OCI-LY1 (cell line): ENCODE results near the gene NR2C2.

Experiments used
- H2AFZ ChIP-seq: fragments of 200-600 bp; sonication (generic), shearing (Covaris generic); 2 replicates; pipeline ENCODE4 v1.6.0; 2014; ENCODE audit warnings: antibody characterized with exemption, mild to moderate bottlenecking, low read length
- H3F3A ChIP-seq: fragments of 200-600 bp; sonication (generic), shearing (Covaris generic); 2 replicates; pipeline ENCODE4 v1.6.0; 2014; ENCODE audit warnings: mild to moderate bottlenecking, antibody characterized with exemption, low read length, moderate library complexity; ENCODE audit not compliant: insufficient read depth
- H3K27ac ChIP-seq: fragments of 200-600 bp; sonication (generic); 2 replicates; pipeline ENCODE4 v1.5.1; 2014; ENCODE audit warnings: low read length, mixed run types, mild to moderate bottlenecking, low read depth; ENCODE audit not compliant: poor library complexity, severe bottlenecking
- H3K27me3 ChIP-seq: fragments of 200-600 bp; sonication (generic); 2 replicates; pipeline ENCODE4 v1.6.0; 2014; ENCODE audit warnings: antibody characterized with exemption, mild to moderate bottlenecking, low read length, moderate library complexity; ENCODE audit not compliant: insufficient read depth
- H3K36me3 ChIP-seq: fragments of 200-600 bp; sonication (generic); 2 replicates; pipeline ENCODE4 v1.6.1; 2014; ENCODE audit warnings: mild to moderate bottlenecking, antibody characterized with exemption, low read length, moderate library complexity, mixed read lengths; ENCODE audit not compliant: insufficient read depth
- H3K4me1 ChIP-seq: fragments of 200-600 bp; sonication (generic); 2 replicates; pipeline ENCODE4 v1.5.1; 2014; ENCODE audit warnings: mild to moderate bottlenecking, low read length, moderate library complexity; ENCODE audit not compliant: insufficient read depth, severe bottlenecking
- H3K4me2 ChIP-seq: fragments of 200-600 bp; sonication (generic), shearing (Covaris generic); 2 replicates; pipeline ENCODE4 v1.6.1; 2014; ENCODE audit warnings: low read length
- H3K4me3 ChIP-seq: fragments of 200-600 bp; sonication (generic); 2 replicates; pipeline ENCODE4 v1.5.1; 2014; ENCODE audit warnings: low read length, low read depth, mild to moderate bottlenecking, mixed read lengths; ENCODE audit not compliant: poor library complexity, severe bottlenecking
- H3K79me2 ChIP-seq: fragments of 200-600 bp; shearing (Covaris generic); 2 replicates; pipeline ENCODE4 v1.6.1; 2016; ENCODE audit warnings: mixed run types, low read length, mixed read lengths; ENCODE audit not compliant: insufficient read depth
- H3K9ac ChIP-seq: fragments of 200-600 bp; sonication (generic), shearing (Covaris generic); 2 replicates; pipeline ENCODE4 v1.6.1; 2014; ENCODE audit warnings: mild to moderate bottlenecking, low read length, mixed read lengths
- H3K9me2 ChIP-seq: fragments of 200-600 bp; sonication (generic), shearing (Covaris generic); 2 replicates; pipeline ENCODE4 v1.6.1; 2014; ENCODE audit warnings: low read depth, mild to moderate bottlenecking, low read length, mixed read lengths
- H3K9me3 ChIP-seq: fragments of 200-600 bp; shearing (Covaris generic); 2 replicates; pipeline ENCODE4 v1.6.1; 2014; ENCODE audit warnings: low read length, mixed read lengths
- H4K20me1 ChIP-seq: fragments of 200-600 bp; sonication (generic), shearing (Covaris generic); 2 replicates; pipeline ENCODE4 v1.6.0; 2016; ENCODE audit warnings: mild to moderate bottlenecking, low read length; ENCODE audit not compliant: insufficient read depth
- CTCF ChIP-seq: fragments of 200-600 bp; sonication (generic), shearing (Covaris generic); IDR thresholded peaks from 2 replicates; pipeline ENCODE4 v1.5.1; 2017; ENCODE audit warnings: mild to moderate bottlenecking, antibody characterized with exemption, low read length, moderate library complexity, mixed read lengths
- EZH2 ChIP-seq: fragments of 200-600 bp; sonication (generic), shearing (Covaris generic); IDR thresholded peaks from 2 replicates; pipeline ENCODE4 v1.8.0; 2017; ENCODE audit warnings: borderline replicate concordance, mixed run types, mild to moderate bottlenecking, antibody characterized with exemption, low read length, moderate library complexity, mixed read lengths

The NR2C2 gene

DNA sequence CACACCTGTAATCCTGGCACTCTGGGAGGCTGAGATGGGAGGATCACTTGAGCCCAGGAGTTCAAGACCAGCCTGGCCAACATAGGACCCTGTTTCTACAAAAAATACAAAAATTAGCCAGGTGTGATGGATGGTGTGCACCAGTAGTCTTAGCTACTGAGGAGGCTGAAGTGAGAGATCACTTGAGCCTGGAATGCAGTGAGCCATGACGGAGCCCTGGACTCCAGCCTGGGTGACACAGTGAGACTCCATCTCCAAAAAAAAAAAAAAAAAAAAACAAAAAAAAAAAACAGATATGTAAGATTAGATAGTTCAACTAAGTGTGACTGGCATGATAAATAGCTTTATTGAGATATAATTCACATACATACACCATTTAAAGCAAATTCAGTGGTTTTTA lies 141.8 kb downstream of the NR2C2 start:
- no peak overlapping the region for H3K4me3 ChIP-seq
- no peak overlapping the region for H3K9ac ChIP-seq
- H3K4me2 ChIP-seq: no peak overlapping the region
- H3K27me3 ChIP-seq: no peaks in the 10 kb centered on the region
- H3K4me1 ChIP-seq: no peaks in the 10 kb centered on the region
- H3K9me2 ChIP-seq: no peaks in the 10 kb centered on the region
- no peak overlapping the region for H3K27ac ChIP-seq
- H4K20me1 ChIP-seq: no peaks in the 10 kb centered on the region
- H2AFZ ChIP-seq: no peak overlapping the region
- TF ChIP-seq CTCF: no peak
- TF ChIP-seq EZH2: no peak
- no peaks in the 10 kb centered on the region for H3F3A ChIP-seq
- peaks cover 52% of the 10 kb centered on the region for H3K36me3 ChIP-seq
- no peaks in the 10 kb centered on the region for H3K79me2 ChIP-seq
- H3K9me3 ChIP-seq: no peaks in the 10 kb centered on the region

- TF ChIP-seq EZH2: no peak
- no peak for TF ChIP-seq CTCF
- H3K36me3 ChIP-seq: peaks cover 58% of the 10 kb centered on the region
- no peak overlapping the region for H3K4me2 ChIP-seq
- no peak overlapping the region for H3K4me3 ChIP-seq
- H3K9me2 ChIP-seq: no peaks in the 10 kb centered on the region
- H3K27ac ChIP-seq: no peak overlapping the region
- H3K9ac ChIP-seq: no peak overlapping the region
- H3K9me3 ChIP-seq: no peaks in the 10 kb centered on the region
- H3K27me3 ChIP-seq: no peaks in the 10 kb centered on the region
- no peak overlapping the region for H2AFZ ChIP-seq
- no peaks in the 10 kb centered on the region for H3K4me1 ChIP-seq
- no peaks in the 10 kb centered on the region for H4K20me1 ChIP-seq
- H3K79me2 ChIP-seq: no peaks in the 10 kb centered on the region
- H3F3A ChIP-seq: no peaks in the 10 kb centered on the region
These were observed 144.2 kb downstream of the NR2C2 start for GRCh38 chr3:15091575-15091974.

GRCh38 chr3:15092686-15093085 lies 145.3 kb downstream of the NR2C2 start:
- no peaks in the 10 kb centered on the region for H3K27me3 ChIP-seq
- no peaks in the 10 kb centered on the region for H3K9me2 ChIP-seq
- no peaks in the 10 kb centered on the region for H3K9me3 ChIP-seq
- no peak overlapping the region for H3K9ac ChIP-seq
- no peak overlapping the region for H3K4me2 ChIP-seq
- peaks cover 3% of the 10 kb centered on the region for H3K4me1 ChIP-seq
- H3K27ac ChIP-seq: no peak overlapping the region
- H3K4me3 ChIP-seq: no peak overlapping the region
- TF ChIP-seq EZH2 (no peak), CTCF (no peak)
- no peaks in the 10 kb centered on the region for H4K20me1 ChIP-seq
- H3F3A ChIP-seq: no peaks in the 10 kb centered on the region
- no peak overlapping the region for H2AFZ ChIP-seq
- peaks cover 46% of the 10 kb centered on the region for H3K36me3 ChIP-seq
- H3K79me2 ChIP-seq: peaks cover 3% of the 10 kb centered on the region; the same call in 1 of the 2 replicates
